ENCODE results near the gene MUC12.
A peak's percentile ranks its signal among the peaks of the same experiment; 100 is the strongest.
"Not testable (repeated sequence)": the region's sequence is repeated elsewhere in the genome, so short reads cannot be mapped to it uniquely, and the experiment has no call there.

The MUC12 gene

DNA sequence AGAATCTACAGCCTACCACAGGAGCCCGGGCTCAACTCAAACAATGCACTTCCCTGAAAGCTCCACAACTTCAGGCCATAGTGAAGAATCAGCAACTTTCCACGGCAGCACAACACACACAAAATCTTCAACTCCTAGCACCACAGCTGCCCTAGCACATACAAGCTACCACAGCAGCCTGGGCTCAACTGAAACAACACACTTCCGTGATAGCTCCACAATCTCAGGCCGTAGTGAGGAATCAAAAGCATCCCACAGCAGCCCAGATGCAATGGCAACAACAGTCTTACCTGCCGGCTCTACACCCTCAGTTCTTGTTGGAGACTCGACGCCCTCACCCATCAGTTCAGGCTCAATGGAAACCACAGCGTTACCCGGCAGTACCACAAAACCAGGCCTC lies 22.3 kb downstream of the MUC12 start:
- DNase-seq: no peak

DNA sequence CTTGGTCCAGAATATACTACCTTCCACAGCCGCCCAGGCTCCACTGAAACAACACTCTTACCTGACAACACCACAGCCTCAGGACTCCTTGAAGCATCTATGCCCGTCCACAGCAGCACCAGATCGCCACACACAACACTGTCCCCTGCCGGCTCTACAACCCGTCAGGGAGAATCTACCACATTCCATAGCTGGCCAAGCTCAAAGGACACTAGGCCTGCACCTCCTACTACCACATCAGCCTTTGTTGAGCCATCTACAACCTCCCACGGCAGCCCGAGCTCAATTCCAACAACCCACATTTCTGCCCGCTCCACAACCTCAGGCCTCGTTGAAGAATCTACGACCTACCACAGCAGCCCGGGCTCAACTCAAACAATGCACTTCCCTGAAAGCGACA lies 22.9 kb downstream of the MUC12 start:
- not testable (repeated sequence) for DNase-seq

DNA sequence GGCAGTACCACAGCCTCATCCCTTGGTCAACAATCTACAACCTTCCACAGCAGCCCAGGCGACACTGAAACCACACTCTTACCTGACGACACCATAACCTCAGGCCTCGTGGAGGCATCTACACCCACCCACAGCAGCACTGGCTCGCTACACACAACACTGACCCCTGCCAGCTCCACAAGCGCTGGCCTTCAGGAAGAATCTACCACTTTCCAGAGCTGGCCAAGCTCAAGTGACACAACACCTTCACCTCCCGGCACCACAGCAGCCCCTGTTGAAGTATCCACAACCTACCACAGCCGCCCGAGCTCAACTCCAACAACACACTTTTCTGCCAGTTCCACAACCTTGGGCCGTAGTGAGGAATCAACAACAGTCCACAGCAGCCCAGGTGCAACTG lies 25.3 kb downstream of the MUC12 start:
- DNase-seq: not testable (repeated sequence)

DNA sequence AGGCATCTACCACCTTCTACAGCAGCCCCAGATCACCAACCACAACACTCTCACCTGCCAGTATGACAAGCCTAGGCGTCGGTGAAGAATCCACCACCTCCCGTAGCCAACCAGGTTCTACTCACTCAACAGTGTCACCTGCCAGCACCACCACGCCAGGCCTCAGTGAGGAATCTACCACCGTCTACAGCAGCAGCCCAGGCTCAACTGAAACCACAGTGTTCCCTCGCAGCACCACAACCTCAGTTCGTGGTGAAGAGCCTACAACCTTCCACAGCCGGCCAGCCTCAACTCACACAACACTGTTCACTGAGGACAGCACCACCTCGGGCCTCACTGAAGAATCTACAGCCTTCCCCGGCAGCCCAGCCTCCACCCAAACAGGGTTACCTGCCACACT lies 29.2 kb downstream of the MUC12 start:
- not testable (repeated sequence) for DNase-seq

DNA sequence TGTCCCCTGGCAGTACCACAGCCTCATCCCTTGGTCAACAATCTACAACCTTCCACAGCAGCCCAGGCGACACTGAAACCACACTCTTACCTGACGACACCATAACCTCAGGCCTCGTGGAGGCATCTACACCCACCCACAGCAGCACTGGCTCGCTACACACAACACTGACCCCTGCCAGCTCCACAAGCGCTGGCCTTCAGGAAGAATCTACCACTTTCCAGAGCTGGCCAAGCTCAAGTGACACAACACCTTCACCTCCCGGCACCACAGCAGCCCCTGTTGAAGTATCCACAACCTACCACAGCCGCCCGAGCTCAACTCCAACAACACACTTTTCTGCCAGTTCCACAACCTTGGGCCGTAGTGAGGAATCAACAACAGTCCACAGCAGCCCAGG lies 30.0 kb downstream of the MUC12 start:
- not testable (repeated sequence) for DNase-seq

DNA sequence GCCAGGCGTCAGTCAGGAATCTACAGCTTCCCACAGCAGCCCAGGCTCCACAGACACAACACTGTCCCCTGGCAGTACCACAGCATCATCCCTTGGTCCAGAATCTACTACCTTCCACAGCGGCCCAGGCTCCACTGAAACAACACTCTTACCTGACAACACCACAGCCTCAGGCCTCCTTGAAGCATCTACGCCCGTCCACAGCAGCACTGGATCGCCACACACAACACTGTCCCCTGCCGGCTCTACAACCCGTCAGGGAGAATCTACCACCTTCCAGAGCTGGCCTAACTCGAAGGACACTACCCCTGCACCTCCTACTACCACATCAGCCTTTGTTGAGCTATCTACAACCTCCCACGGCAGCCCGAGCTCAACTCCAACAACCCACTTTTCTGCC lies 30.7 kb downstream of the MUC12 start:
- DNase-seq: not testable (repeated sequence)

DNA sequence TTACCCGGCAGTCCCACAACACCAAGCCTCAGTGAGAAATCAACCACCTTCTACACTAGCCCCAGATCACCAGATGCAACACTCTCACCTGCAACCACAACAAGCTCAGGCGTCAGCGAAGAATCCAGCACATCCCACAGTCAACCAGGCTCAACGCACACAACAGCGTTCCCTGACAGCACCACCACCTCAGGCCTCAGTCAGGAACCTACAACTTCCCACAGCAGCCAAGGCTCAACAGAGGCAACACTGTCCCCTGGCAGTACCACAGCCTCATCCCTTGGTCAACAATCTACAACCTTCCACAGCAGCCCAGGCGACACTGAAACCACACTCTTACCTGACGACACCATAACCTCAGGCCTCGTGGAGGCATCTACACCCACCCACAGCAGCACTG lies 33.0 kb downstream of the MUC12 start:
- not testable (repeated sequence) for DNase-seq

DNA sequence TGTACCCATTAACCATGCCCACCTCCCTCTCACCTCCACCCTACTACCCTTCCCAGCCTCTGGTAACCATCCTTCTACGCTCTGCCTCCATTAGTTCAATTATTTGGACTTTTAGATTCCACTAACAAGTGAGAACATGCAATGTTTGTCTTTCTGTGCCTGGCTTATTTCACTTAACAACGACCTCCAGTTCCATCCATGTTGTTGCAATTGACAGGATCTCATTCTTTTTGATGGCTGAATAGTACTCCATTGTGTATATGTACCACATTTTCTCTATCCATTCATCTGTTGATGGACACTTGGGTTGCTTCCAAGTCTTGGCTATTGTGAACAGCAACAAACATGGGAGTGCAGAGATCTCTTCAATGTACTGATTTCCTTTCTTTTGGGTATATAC lies 38.0 kb downstream of the MUC12 start:
- not testable (repeated sequence) for DNase-seq

DNA sequence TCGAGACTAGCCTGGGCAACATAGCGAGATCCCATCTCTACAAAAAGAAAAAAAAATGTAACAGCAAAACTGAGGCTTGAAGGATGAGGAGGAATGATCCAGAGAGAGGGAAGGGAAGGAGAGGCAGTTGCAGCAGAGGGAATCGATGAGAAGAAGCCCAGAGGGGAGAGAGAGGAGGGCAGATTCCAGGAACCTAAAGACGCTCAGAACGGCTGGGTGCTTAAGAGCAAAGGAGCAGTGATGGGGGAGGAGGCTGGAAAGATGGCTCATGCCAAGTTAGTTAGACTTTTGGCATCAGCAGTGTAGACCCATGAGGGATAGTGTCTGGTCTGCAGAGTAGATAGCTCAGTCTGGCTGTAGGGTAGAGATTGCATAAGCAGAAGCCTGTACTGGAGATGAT lies 40.3 kb downstream of the MUC12 start:
- DNase-seq: no peak

DNA sequence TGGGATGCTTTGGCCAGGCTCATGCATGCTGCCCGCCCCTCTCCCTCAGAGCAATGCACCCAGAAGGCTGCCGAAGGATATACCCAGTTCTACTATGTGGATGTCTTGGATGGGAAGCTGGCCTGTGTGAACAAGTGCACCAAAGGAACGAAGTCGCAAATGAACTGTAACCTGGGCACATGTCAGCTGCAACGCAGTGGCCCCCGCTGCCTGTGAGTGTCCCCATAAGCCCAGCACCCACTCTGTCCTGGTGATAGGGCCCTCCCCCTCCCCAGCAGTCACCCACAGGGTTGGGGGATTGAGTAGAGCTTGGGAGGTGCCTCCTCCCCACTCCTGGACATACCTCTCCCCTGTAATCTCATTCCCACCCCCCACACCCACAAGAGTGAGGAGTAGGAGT lies 43.6 kb downstream of the MUC12 start:
- no peak for DNase-seq

DNA sequence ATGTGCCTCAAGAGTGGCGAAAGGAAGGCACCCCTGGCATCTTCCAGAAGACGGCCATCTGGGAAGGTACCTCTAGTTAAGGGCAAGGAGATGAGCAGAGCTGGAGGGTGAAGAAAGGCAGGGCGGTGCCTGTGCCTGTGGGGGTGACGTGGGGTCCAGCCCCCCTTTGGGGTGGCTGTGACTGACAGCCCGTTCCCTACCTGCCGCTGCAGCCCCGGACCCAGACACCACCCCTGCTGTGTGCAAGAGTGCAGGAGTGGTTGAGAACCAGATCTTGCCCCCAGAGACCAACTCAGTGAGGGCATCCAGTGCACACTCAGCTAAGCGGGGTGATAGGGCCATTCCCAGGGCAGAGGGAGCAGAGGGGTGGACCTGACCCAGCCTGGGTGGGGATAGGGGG lies 46.3 kb downstream of the MUC12 start:
- DNase-seq: no peak

DNA sequence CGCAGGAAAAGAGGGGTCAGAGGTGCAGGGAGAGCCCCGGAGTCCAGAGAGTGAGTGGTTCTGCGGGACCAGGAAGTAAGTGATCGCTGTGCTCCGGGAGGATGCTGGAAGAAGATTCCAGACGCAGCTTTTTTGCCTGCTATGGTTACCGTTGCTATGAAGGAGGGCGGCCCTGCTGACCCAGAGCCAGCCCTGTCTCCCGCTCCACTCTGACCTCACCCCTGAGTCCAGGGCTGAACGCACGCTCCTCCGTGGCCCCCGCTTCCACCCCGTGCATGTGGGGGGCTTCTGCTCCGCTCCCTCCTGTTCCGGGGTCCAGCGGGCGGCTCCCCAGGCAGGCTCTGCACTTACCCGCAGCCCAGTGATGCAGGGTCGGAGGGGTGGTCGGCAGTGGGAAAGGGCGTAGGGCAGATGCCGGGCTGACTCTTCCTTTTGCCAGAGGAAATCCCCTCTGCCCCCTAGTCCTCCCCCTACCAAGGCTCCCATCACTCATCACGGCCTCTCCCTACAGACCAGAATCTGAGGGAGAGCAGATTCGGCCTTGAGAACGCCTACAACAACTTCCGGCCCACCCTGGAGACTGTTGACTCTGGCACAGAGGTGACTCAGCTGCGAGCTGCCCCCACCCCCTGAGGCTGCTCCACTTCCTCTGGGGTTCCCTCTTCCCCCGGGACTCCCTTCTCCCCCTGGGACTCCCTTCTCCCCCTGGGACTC lies 47.9 kb downstream of the MUC12 start:
- peak; percentile 69 for DNase-seq

DNA sequence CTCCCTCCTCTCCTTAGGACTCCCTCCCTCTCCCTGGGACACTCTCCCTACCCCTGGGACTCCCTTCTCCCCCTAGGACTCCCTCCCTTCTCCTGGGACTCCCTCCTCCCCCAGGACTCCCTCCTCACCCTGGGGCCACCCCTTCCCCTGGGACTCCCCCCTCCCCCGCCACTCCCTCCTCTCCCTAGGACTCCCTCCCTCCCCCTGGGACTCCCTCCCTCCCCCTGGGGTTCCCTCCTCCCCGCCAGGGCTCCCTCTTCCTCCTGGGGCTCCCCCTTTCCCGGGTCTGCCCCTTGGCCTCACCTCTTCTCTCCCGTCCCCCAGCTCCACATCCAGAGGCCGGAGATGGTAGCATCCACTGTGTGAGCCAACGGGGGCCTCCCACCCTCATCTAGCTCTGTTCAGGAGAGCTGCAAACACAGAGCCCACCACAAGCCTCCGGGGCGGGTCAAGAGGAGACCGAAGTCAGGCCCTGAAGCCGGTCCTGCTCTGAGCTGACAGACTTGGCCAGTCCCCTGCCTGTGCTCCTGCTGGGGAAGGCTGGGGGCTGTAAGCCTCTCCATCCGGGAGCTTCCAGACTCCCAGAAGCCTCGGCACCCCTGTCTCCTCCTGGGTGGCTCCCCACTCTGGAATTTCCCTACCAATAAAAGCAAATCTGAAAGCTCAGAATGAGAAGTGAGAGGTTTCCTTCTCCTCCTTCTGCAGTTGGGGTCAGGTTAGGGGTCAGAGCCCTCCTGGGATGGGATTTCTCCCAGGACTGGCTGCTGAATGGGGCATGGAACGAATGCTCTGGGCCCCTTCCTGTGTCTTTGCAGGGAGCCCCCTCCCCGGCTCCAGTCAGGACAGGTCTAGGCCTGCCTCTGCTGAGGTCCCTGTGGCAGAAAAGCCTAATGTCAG lies 49.2 kb downstream of the MUC12 start:
- DNase-seq: no peak

DNA sequence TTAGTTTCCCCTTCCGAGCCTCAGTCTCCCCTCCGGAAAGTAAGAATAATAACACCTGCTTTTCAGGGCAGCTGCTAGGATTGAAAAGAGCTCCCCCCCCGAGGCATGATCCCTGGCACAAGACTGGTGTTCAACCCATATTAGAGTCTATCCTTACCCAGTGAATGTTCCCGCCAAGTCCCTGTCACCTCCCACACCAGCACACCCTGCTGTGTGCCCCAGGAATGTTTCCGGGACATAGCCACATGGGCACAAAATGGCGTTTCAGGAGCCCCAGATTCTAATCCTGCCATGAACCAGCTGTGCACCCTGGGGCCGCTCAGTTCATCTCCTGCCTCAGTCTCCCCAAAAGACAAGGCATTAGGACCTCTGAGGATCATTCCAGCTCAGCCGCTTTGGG lies 51.1 kb downstream of the MUC12 start:
- no peak for DNase-seq

DNA sequence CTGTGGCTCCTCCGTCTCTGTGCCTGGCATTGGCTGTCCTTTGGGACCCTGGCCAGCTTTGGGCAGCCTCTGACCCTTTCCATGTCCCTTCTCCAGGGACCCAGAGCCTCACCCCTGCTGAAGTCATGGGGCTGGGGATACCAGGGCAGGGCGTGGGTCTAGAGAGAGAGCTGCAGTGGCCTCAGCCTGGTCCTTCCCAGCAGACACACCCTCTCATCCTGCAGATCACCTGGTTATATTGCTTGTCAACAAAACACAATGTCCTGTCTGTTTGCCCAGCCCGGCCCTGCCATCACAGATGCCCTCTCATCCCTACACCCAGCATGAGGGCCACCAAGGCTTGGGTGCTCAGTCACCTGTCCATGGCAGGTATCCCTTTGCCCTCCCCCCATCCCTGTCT lies 52.3 kb downstream of the MUC12 start:
- no peak for DNase-seq

DNA sequence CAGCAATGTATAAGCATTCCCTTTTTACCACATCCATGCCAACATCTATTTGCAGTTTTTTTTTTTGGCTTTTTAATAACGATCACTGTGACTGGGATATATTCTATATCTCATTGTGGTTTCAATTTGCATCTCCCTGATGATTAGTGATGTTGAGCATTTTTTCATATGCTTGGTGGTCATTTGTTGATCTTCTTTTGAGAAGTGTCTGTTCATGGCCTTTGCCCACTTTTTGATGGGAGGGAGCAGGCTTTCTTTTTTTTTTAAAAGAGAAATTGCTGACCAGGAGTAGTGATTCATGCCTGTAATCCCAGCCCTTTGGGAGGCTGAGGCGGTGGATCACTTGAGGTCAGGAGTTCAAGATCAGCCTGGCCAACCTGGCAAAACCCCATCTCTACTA lies 54.5 kb downstream of the MUC12 start:
- no peak for DNase-seq

DNA sequence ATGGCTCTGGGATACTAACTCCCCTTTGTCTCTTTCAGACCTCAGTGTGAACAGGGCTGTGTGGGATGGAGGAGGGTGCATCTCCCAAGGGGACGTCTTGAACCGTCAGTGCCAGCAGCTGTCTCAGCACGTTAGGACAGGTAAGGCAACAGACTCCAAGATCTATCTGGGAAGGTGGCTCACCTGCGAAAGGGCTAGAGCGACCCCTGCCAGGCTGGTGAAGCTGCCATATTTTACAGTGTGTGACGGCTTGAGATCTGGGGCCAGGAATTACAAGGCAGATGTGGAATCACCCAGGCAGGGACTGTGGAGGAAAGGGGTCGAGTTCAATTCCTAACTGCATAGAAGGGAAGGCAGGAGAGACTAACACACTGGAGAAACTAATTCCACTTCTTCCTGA lies 61.7 kb downstream of the MUC12 start:
- DNase-seq: no peak

DNA sequence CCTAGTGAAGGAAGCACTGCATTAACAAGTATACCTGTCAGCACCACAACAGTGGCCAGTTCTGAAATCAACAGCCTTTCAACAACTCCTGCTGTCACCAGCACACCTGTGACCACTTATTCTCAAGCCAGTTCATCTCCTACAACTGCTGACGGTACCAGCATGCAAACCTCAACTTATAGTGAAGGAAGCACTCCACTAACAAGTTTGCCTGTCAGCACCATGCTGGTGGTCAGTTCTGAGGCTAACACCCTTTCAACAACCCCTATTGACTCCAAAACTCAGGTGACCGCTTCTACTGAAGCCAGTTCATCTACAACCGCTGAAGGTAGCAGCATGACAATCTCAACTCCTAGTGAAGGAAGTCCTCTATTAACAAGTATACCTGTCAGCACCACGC lies 66.6 kb downstream of the MUC12 start:
- DNase-seq: no peak

DNA sequence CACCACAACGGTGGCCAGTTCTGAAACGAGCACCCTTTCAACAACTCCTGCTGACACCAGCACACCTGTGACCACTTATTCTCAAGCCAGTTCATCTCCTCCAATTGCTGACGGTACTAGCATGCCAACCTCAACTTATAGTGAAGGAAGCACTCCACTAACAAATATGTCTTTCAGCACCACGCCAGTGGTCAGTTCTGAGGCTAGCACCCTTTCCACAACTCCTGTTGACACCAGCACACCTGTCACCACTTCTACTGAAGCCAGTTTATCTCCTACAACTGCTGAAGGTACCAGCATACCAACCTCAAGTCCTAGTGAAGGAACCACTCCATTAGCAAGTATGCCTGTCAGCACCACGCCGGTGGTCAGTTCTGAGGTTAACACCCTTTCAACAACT lies 71.9 kb downstream of the MUC12 start:
- DNase-seq: not testable (repeated sequence)

DNA sequence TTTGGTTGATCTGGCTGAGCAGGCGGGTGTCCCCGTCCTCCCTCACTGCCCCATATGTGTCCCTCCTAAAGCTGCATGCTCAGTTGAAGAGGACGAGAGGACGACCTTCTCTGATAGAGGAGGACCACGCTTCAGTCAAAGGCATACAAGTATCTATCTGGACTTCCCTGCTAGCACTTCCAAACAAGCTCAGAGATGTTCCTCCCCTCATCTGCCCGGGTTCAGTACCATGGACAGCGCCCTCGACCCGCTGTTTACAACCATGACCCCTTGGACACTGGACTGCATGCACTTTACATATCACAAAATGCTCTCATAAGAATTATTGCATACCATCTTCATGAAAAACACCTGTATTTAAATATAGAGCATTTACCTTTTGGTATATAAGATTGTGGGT lies 89.0 kb downstream of the MUC12 start:
- peak; percentile 13 for DNase-seq

DNA sequence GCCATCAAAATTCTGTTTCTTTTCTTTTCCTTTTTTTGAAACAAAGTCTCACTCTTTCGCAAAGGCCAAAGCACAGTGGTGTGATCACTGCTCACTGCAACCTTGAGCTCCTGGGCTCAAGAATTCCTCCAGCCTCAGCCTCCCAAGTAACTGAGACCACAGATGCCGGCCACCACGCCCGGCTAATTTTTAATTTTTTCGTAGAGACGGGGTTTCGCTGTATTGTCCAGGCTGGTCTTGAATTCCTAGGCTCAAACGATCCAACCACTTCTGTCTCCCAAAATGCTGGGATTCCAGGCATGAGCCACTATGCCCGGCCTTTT lies 90.2 kb downstream of the MUC12 start:
- no peak for DNase-seq

DNA sequence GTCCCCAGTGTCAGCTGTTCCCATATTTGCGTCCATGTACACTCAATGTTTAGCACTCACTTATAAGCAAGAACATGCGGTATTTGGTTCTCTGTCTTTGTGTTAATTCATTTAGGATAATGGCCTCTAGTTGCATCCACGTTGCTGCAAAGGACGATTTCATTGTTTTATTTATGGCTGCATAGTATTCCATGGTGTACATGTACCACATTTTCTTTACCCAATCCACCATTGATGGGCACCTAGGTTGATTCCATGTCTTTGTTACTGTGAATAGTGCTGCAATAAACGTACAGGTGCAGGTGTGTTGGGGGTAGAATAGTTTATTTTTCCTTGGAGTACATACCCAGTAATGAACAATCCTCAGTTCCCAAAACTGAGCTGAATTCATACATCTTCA lies 91.6 kb downstream of the MUC12 start:
- DNase-seq: no peak

DNA sequence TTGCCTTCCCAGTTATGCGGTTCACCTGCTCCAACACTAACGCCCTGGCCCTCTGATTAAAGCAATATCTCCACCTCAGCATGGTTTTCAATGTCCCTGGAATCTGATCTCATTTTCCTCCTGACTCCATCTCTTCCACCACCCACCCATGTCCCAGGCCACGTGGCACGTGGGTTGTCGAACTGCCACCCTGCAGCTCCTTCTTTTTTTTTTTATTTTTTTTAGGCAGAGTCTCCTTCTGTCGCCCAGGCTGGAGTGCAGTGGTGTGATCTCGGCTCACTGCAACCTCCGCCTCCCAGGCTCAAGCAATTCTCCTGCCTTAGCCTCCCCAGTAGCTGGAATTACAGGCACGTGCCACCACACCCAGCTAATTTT lies 94.8 kb downstream of the MUC12 start:
- DNase-seq: not testable (repeated sequence)

DNA sequence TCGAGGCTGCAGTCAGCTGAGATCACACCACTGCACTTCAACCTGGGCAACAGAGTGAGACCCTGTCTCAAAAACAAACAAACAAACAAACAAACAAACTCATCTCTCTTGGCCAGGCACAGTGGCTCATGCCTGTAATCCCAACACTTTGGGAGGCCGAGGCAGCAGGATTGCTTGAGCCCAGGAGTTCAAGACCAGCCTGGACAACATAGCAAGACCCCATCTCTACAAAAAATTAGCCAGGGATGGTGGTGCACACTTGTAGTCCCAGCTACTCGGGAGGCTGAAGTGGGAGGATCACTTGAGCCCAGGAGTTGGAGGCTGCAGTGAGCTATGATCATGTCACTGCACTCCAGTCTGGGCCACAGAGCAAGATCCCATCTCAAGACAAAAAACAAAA lies 95.8 kb downstream of the MUC12 start:
- DNase-seq: not testable (repeated sequence)

Measured in NK-92 treated with Interleukin-12 subunit alpha and Interleukin-12 subunit beta, amount 100 ng/mL, for 24 hours (cell line).